Nephron progenitor cell (in vitro differentiated cells): ENCODE measurements around the gene PLD1.
"Not testable (repeated sequence)": the region's sequence is repeated elsewhere in the genome, so short reads cannot be mapped to it uniquely, and the experiment has no call there.

ENCODE experiments used
- DNase-seq: peaks from one replicate; pipeline ENCODE4 v3.0.0; 2021
- H3K27ac Mint-ChIP-seq: 2 replicates; pipeline ENCODE4 v1.8.0; 2021; ENCODE audit warnings: mild to moderate bottlenecking, moderate library complexity, mixed read lengths
- H3K27me3 Mint-ChIP-seq: 2 replicates; pipeline ENCODE4 v1.8.0; 2021; ENCODE audit warnings: mild to moderate bottlenecking, low read depth, mixed read lengths; ENCODE audit not compliant: poor library complexity
- H3K36me3 Mint-ChIP-seq: 2 replicates; pipeline ENCODE4 v1.8.0; 2021; ENCODE audit warnings: low read depth, mixed read lengths
- H3K4me1 Mint-ChIP-seq: 2 replicates; pipeline ENCODE4 v1.8.0; 2021; ENCODE audit warnings: mixed read lengths
- H3K4me3 Mint-ChIP-seq: 2 replicates; pipeline ENCODE4 v1.8.0; 2021; ENCODE audit warnings: mild to moderate bottlenecking, moderate library complexity, mixed read lengths
- H3K9me3 Mint-ChIP-seq: 2 replicates; pipeline ENCODE4 v1.8.0; 2021; ENCODE audit warnings: mild to moderate bottlenecking, moderate library complexity, mixed read lengths
- CTCF ChIP-seq: fragments of 200-600 bp; sonication (generic); IDR thresholded peaks from 2 replicates; pipeline ENCODE4 v1.5.0; 2021; ENCODE audit warnings: antibody characterized with exemption

Gene PLD1

GRCh38 chr3:171696805-171697204 is 113.5 kb downstream of the PLD1 start:
- no peak for TF ChIP-seq CTCF
- no peaks in the 10 kb centered on the region for H3K36me3 Mint-ChIP-seq
- DNase-seq: no peak
- no peaks in the 10 kb centered on the region for H3K4me1 Mint-ChIP-seq
- H3K27me3 Mint-ChIP-seq: peaks cover 3% of the 10 kb centered on the region
- H3K4me3 Mint-ChIP-seq: no peak overlapping the region
- H3K27ac Mint-ChIP-seq: no peak overlapping the region
- peaks cover 3% of the 10 kb centered on the region for H3K9me3 Mint-ChIP-seq

GRCh38 chr3:171695426-171695825 is 114.9 kb downstream of the PLD1 start:
- no peak for DNase-seq
- no peaks in the 10 kb centered on the region for H3K36me3 Mint-ChIP-seq
- H3K27ac Mint-ChIP-seq: no peak overlapping the region
- peaks cover 3% of the 10 kb centered on the region for H3K27me3 Mint-ChIP-seq
- H3K4me3 Mint-ChIP-seq: no peak overlapping the region
- no peak for TF ChIP-seq CTCF
- no peaks in the 10 kb centered on the region for H3K4me1 Mint-ChIP-seq
- no peaks in the 10 kb centered on the region for H3K9me3 Mint-ChIP-seq

GRCh38 chr3:171694888-171695287 is 115.4 kb downstream of the PLD1 start:
- no peak for DNase-seq
- no peaks in the 10 kb centered on the region for H3K4me1 Mint-ChIP-seq
- TF ChIP-seq CTCF: no peak
- H3K36me3 Mint-ChIP-seq: no peaks in the 10 kb centered on the region
- no peak overlapping the region for H3K27ac Mint-ChIP-seq
- H3K9me3 Mint-ChIP-seq: no peaks in the 10 kb centered on the region
- H3K27me3 Mint-ChIP-seq: no peaks in the 10 kb centered on the region
- H3K4me3 Mint-ChIP-seq: no peak overlapping the region

- not testable (repeated sequence) for H3K4me1 Mint-ChIP-seq, H3K27me3 Mint-ChIP-seq, DNase-seq, H3K36me3 Mint-ChIP-seq, H3K27ac Mint-ChIP-seq, H3K9me3 Mint-ChIP-seq, H3K4me3 Mint-ChIP-seq
These were observed 117.7 kb downstream of the PLD1 start for GRCh38 chr3:171692551-171692950.

GRCh38 chr3:171691485-171691884 is 118.8 kb downstream of the PLD1 start:
- H3K27ac Mint-ChIP-seq: no peak overlapping the region
- no peaks in the 10 kb centered on the region for H3K9me3 Mint-ChIP-seq
- no peaks in the 10 kb centered on the region for H3K36me3 Mint-ChIP-seq
- no peak for DNase-seq
- TF ChIP-seq CTCF: no peak
- no peaks in the 10 kb centered on the region for H3K27me3 Mint-ChIP-seq
- no peaks in the 10 kb centered on the region for H3K4me1 Mint-ChIP-seq
- no peak overlapping the region for H3K4me3 Mint-ChIP-seq

- Mint-ChIP-seq H3K4me1 (no peaks in the 10 kb centered on the region), H3K9me3 (no peaks in the 10 kb centered on the region), H3K36me3 (no peaks in the 10 kb centered on the region), H3K4me3 (no peak overlapping the region), H3K27ac (no peak overlapping the region), H3K27me3 (peaks cover 4% of the 10 kb centered on the region)
- DNase-seq: no peak
- TF ChIP-seq CTCF: no peak
These were observed 120.0 kb downstream of the PLD1 start for GRCh38 chr3:171690281-171690680.
